GM10266 (cell line): ENCODE results near the gene GALNT1.

Experiments used
- DNase-seq: peaks from one replicate; pipeline ENCODE4 v3.0.0; 2012; ENCODE audit errors: extremely low spot score
- TF ChIP-seq, protein P1 (sequence below): IDR thresholded peaks from 2 replicates; pipeline ENCODE4 v1.5.1; 2012; ENCODE audit warnings: mild to moderate bottlenecking, low read depth; ENCODE audit not compliant: control insufficient read depth, insufficient read depth; ENCODE audit errors: missing control alignments

The GALNT1 gene

DNA sequence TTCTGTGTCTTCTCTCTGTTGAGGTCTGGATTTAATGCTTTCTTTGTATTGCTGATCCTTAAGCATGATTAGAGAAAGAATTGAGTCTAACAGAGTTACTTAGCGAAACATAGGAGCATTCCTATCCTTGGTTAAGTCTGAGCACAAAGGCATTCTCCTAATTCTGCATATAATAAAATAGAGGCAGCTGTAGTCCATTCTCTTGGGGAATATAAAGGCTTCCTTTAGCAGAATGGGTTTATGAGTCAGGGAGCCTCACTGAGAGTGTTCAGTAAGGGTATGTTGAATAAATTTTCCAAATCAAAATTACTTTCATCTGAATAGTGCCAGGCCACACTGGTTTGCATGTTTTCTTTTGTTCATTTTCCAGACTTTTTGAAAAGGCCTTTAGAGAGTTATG lies 101.5 kb downstream of the GALNT1 start:
- TF ChIP-seq, protein P1, sequence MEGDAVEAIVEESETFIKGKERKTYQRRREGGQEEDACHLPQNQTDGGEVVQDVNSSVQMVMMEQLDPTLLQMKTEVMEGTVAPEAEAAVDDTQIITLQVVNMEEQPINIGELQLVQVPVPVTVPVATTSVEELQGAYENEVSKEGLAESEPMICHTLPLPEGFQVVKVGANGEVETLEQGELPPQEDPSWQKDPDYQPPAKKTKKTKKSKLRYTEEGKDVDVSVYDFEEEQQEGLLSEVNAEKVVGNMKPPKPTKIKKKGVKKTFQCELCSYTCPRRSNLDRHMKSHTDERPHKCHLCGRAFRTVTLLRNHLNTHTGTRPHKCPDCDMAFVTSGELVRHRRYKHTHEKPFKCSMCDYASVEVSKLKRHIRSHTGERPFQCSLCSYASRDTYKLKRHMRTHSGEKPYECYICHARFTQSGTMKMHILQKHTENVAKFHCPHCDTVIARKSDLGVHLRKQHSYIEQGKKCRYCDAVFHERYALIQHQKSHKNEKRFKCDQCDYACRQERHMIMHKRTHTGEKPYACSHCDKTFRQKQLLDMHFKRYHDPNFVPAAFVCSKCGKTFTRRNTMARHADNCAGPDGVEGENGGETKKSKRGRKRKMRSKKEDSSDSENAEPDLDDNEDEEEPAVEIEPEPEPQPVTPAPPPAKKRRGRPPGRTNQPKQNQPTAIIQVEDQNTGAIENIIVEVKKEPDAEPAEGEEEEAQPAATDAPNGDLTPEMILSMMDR = no peak
- no peak for DNase-seq

DNA sequence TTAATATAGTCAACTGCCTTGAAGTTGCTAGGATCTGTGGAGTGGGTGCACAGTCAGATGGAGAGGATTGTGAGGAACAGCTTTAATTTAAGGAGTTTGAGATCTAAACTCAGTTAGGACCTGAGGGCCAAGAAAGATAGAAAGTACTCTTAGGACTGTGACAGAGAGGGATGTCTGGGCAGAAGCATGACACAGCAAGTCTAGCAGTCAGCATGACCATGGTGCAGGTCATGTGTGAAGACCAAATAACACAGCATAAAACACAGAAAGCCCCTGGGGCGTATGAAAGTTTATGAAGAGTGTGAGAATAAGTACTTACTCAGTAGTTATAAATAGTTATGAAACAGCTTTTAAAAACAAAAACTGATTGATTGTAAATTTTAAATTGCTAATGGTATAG lies 107.2 kb downstream of the GALNT1 start:
- TF ChIP-seq, protein P1 = no peak
- peak; percentile 49 for DNase-seq

DNA sequence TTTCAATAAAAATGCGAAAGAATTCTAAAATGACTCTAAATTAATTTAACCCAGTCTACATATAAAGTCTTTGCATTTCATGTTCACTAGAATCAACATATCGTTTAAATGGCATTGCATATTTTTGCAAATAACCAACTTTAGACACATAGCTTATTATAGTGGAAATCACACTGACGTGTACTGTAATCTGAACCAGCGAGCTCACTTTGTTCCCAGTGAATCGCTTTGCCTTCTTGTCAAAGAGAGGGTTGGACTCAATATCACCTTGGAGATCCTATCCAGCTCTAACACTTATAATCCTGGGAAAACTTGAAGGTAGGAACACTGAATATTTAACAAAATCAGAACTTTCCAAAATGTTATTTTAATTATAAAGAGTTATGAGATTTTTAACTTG lies 108.2 kb downstream of the GALNT1 start:
- DNase-seq = no peak
- TF ChIP-seq, protein P1 = no peak

DNA sequence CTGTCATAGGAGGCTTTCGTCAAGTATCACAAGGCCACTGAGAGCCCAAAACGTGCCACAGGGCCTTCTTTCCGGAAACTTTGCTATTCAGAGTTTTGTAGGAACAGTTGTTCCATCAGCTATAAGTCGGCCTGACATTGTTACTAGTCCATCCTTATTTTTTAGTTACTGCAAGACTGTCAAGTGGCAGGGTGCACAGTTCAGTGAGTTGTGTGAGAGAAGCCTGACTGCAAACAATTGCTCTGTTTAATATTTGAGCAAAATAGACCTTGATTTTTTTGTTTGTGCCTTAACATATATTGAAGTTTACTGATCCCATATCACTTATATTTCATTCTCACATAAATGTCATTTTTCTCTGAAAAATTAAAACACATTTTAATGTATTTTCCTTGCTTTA lies 110.1 kb downstream of the GALNT1 start:
- TF ChIP-seq, protein P1 = no peak
- no peak for DNase-seq

DNA sequence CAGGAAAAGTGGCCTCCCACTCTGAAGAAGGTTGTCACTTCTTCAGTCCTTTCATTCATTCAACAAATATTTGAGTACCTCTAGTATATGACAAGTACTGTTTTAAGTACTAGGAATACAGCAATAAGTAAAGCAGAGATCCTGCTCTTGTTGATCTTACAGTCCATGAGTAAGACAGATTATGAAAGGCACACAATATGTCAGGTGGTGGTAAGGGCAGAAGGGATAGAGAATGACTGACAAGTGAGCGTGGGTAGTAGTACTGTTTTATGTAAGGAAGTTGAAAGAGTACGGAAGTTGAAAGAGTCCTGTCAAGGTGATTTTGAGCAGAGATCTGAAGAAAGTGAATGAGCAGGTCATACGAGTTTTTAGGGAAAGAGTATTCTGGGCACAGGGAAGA lies 111.3 kb downstream of the GALNT1 start:
- DNase-seq = no peak
- TF ChIP-seq, protein P1 = no peak

DNA sequence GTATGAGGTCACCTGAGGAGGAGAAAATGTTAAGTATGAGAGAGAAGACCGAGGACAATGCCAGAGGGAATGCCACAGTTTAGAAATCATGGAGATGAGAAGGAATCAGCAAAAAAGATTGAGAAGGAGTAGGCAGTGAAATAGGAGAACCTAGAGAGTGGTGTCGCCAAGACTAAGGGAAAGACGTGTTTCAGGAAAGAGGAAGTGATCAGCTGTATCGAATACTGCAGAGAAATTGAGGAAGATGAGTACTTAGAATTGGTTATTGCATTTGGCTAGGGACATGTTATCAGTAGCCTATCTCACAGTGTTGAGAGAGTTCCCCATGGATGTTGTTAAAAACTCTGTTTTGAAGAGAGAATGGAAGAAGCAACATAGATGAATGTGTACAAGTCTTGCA lies 112.3 kb downstream of the GALNT1 start:
- DNase-seq = no peak
- TF ChIP-seq, protein P1 = no peak

DNA sequence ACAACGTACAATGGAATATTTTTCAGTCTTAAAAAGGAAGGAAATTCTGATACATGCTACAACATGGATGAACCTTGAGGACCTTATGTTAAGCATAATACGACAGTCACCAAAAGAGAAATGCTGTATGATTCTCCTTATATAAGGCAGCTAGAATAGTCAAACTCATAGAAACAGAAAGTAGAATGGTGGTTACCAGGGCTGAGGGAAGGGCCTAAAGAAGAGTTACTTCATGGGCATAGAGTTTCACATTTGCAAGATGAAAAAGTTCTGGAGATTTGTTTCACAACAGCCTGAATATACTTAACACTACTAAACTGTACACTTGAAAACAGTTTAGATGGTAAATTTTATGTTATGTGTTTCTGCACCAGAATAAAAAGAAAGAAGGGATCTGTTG lies 113.3 kb downstream of the GALNT1 start:
- no peak for DNase-seq
- TF ChIP-seq, protein P1 = no peak

DNA sequence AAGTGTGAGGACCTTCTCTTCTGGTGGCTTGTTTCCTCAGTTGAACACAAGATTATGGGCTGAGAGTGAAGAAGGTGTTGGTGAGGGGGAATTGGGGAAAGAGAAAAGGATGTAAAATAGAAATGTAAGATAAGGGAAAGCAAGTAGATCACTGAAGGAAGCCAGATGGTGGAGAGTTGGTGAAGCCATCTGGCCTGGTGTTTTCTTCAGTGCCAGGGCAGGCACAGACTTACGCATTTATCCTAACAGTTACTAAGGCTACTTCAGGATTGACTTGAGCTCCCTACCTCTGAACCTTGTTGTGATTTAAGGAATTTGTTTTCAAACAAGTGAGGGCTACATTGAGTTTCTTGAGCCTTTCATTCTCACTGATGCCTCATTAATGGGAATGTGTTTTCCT lies 113.8 kb downstream of the GALNT1 start:
- no peak for DNase-seq
- TF ChIP-seq, protein P1 = no peak
